ENCODE results near the gene AFP.

Gene AFP

GRCh38 chr4:73415807-73416238, 20.2 kb upstream of the AFP start:
- H3K9ac ChIP-seq (ENCODE audit: low read length) = no peak overlapping the region
- H3K4me1 ChIP-seq (ENCODE audit: control insufficient read depth, low read depth, low read length) = no peaks in the 10 kb centered on the region
- H3K79me2 ChIP-seq (ENCODE audit: control insufficient read depth, insufficient read depth, low read length) = no peaks in the 10 kb centered on the region
- no peak overlapping the region for H3K4me2 ChIP-seq (ENCODE audit: low read length)
- H3K4me3 ChIP-seq (ENCODE audit: low read length) = no peak overlapping the region
- no peak overlapping the region for H2AK5ac ChIP-seq (ENCODE audit: low read length)
- no peak overlapping the region for H2BK120ac ChIP-seq (ENCODE audit: low read depth, low read length)
- H3K18ac ChIP-seq (ENCODE audit: low read length) = no peak overlapping the region
- H3K27ac ChIP-seq (ENCODE audit: low read depth, low read length) = no peak overlapping the region
- H3K23ac ChIP-seq (ENCODE audit: low read length) = no peak overlapping the region
- H3K27me3 ChIP-seq (ENCODE audit: insufficient read depth, low read length, poor library complexity) = no peaks in the 10 kb centered on the region
- DNase-seq = no peak
- WGBS (ENCODE audit: extremely low coverage, insufficient coverage, low lambda C conversion rate) = no CpG with 5 or more reads among the region's 2 CpGs
- H3K4ac ChIP-seq (ENCODE audit: low read depth, low read length) = no peak overlapping the region
- H4K5ac ChIP-seq (ENCODE audit: low read length) = no peak overlapping the region
- H2BK15ac ChIP-seq (replicated peaks; ENCODE audit: low read depth) = no peak overlapping the region
- no peak overlapping the region for H3K56ac ChIP-seq (ENCODE audit: low read length)
- H2BK5ac ChIP-seq (ENCODE audit: low read length) = no peak overlapping the region
- no peaks in the 10 kb centered on the region for H3K79me1 ChIP-seq (ENCODE audit: low read length)
- H4K8ac ChIP-seq (ENCODE audit: low read depth, low read length) = no peak overlapping the region
- no peaks in the 10 kb centered on the region for H3K36me3 ChIP-seq (ENCODE audit: control insufficient read depth, insufficient read depth, low read length)

GRCh38 chr4:73416423-73417087, 19.5 kb upstream of the AFP start:
- no peak overlapping the region for H2BK15ac ChIP-seq (replicated peaks; ENCODE audit: low read depth)
- no peak overlapping the region for H2BK5ac ChIP-seq (ENCODE audit: low read length)
- H3K27ac ChIP-seq (ENCODE audit: low read depth, low read length) = no peak overlapping the region
- H3K79me1 ChIP-seq (ENCODE audit: low read length) = no peaks in the 10 kb centered on the region
- H3K18ac ChIP-seq (ENCODE audit: low read length) = no peak overlapping the region
- no peak overlapping the region for H3K4me3 ChIP-seq (ENCODE audit: low read length)
- no peak overlapping the region for H2BK120ac ChIP-seq (ENCODE audit: low read depth, low read length)
- no peaks in the 10 kb centered on the region for H3K79me2 ChIP-seq (ENCODE audit: control insufficient read depth, insufficient read depth, low read length)
- DNase-seq = no peak
- no peak overlapping the region for H3K56ac ChIP-seq (ENCODE audit: low read length)
- H3K4me2 ChIP-seq (ENCODE audit: low read length) = no peak overlapping the region
- no peak overlapping the region for H3K9ac ChIP-seq (ENCODE audit: low read length)
- no peaks in the 10 kb centered on the region for H3K36me3 ChIP-seq (ENCODE audit: control insufficient read depth, insufficient read depth, low read length)
- whole genome bisulfite sequencing (ENCODE audit: extremely low coverage, insufficient coverage, low lambda C conversion rate) = no CpG with 5 or more reads among the region's 2 CpGs
- H4K5ac ChIP-seq (ENCODE audit: low read length) = no peak overlapping the region
- H4K8ac ChIP-seq (ENCODE audit: low read depth, low read length) = no peak overlapping the region
- H2AK5ac ChIP-seq (ENCODE audit: low read length) = no peak overlapping the region
- H3K27me3 ChIP-seq (ENCODE audit: insufficient read depth, low read length, poor library complexity) = no peaks in the 10 kb centered on the region
- no peak overlapping the region for H3K4ac ChIP-seq (ENCODE audit: low read depth, low read length)
- no peak overlapping the region for H3K23ac ChIP-seq (ENCODE audit: low read length)
- H3K4me1 ChIP-seq (ENCODE audit: control insufficient read depth, low read depth, low read length) = no peaks in the 10 kb centered on the region

- no peak overlapping the region for H4K5ac ChIP-seq (ENCODE audit: low read length)
- H3K56ac ChIP-seq (ENCODE audit: low read length) = no peak overlapping the region
- no CpG with 5 or more reads among the region's 2 CpGs for WGBS (ENCODE audit: extremely low coverage, insufficient coverage, low lambda C conversion rate)
- no peak for DNase-seq
- H3K9ac ChIP-seq (ENCODE audit: low read length) = no peak overlapping the region
- H2BK15ac ChIP-seq (replicated peaks; ENCODE audit: low read depth) = no peak overlapping the region
- H3K79me1 ChIP-seq (ENCODE audit: low read length) = no peaks in the 10 kb centered on the region
- H3K79me2 ChIP-seq (ENCODE audit: control insufficient read depth, insufficient read depth, low read length) = no peaks in the 10 kb centered on the region
- H3K27me3 ChIP-seq (ENCODE audit: insufficient read depth, low read length, poor library complexity) = no peaks in the 10 kb centered on the region
- H3K27ac ChIP-seq (ENCODE audit: low read depth, low read length) = no peak overlapping the region
- H2BK120ac ChIP-seq (ENCODE audit: low read depth, low read length) = no peak overlapping the region
- H3K4me1 ChIP-seq (ENCODE audit: control insufficient read depth, low read depth, low read length) = no peaks in the 10 kb centered on the region
- H2AK5ac ChIP-seq (ENCODE audit: low read length) = no peak overlapping the region
- H3K4ac ChIP-seq (ENCODE audit: low read depth, low read length) = no peak overlapping the region
- H2BK5ac ChIP-seq (ENCODE audit: low read length) = no peak overlapping the region
- no peak overlapping the region for H3K18ac ChIP-seq (ENCODE audit: low read length)
- H3K36me3 ChIP-seq (ENCODE audit: control insufficient read depth, insufficient read depth, low read length) = no peaks in the 10 kb centered on the region
- H3K23ac ChIP-seq (ENCODE audit: low read length) = no peak overlapping the region
- no peak overlapping the region for H3K4me2 ChIP-seq (ENCODE audit: low read length)
- no peak overlapping the region for H3K4me3 ChIP-seq (ENCODE audit: low read length)
- H4K8ac ChIP-seq (ENCODE audit: low read depth, low read length) = no peak overlapping the region
Measured at GRCh38 chr4:73417342-73417741, 18.7 kb upstream of the AFP start.

GRCh38 chr4:73417973-73418372, 18.0 kb upstream of the AFP start:
- Histone ChIP-seq H2AK5ac (ENCODE audit: low read length) (no peak overlapping the region), H3K4me1 (ENCODE audit: control insufficient read depth, low read depth, low read length) (no peaks in the 10 kb centered on the region), H2BK15ac (replicated peaks; ENCODE audit: low read depth) (no peak overlapping the region), H3K79me1 (ENCODE audit: low read length) (no peaks in the 10 kb centered on the region), H3K4me3 (ENCODE audit: low read length) (no peak overlapping the region), H2BK5ac (ENCODE audit: low read length) (no peak overlapping the region), H3K36me3 (ENCODE audit: control insufficient read depth, insufficient read depth, low read length) (no peaks in the 10 kb centered on the region), H4K5ac (ENCODE audit: low read length) (no peak overlapping the region), H4K8ac (ENCODE audit: low read depth, low read length) (no peak overlapping the region), H3K23ac (ENCODE audit: low read length) (no peak overlapping the region), H3K4ac (ENCODE audit: low read depth, low read length) (no peak overlapping the region), H3K27me3 (ENCODE audit: insufficient read depth, low read length, poor library complexity) (no peaks in the 10 kb centered on the region), H3K27ac (ENCODE audit: low read depth, low read length) (no peak overlapping the region), H3K9ac (ENCODE audit: low read length) (no peak overlapping the region), H3K18ac (ENCODE audit: low read length) (no peak overlapping the region), H2BK120ac (ENCODE audit: low read depth, low read length) (no peak overlapping the region), H3K79me2 (ENCODE audit: control insufficient read depth, insufficient read depth, low read length) (no peaks in the 10 kb centered on the region), H3K4me2 (ENCODE audit: low read length) (no peak overlapping the region), H3K56ac (ENCODE audit: low read length) (no peak overlapping the region)
- peak; percentile 36 for DNase-seq
- WGBS (ENCODE audit: extremely low coverage, insufficient coverage, low lambda C conversion rate) = no CpG with 5 or more reads among the region's 6 CpGs

- Histone ChIP-seq H3K18ac (ENCODE audit: low read length) (no peak overlapping the region), H3K4me2 (ENCODE audit: low read length) (no peak overlapping the region), H2BK5ac (ENCODE audit: low read length) (no peak overlapping the region), H3K36me3 (ENCODE audit: control insufficient read depth, insufficient read depth, low read length) (no peaks in the 10 kb centered on the region), H4K8ac (ENCODE audit: low read depth, low read length) (no peak overlapping the region), H3K27me3 (ENCODE audit: insufficient read depth, low read length, poor library complexity) (no peaks in the 10 kb centered on the region), H3K79me1 (ENCODE audit: low read length) (no peaks in the 10 kb centered on the region), H3K4me3 (ENCODE audit: low read length) (no peak overlapping the region), H3K23ac (ENCODE audit: low read length) (no peak overlapping the region), H2BK120ac (ENCODE audit: low read depth, low read length) (no peak overlapping the region), H3K56ac (ENCODE audit: low read length) (no peak overlapping the region), H3K9ac (ENCODE audit: low read length) (no peak overlapping the region), H3K4ac (ENCODE audit: low read depth, low read length) (no peak overlapping the region), H4K5ac (ENCODE audit: low read length) (no peak overlapping the region), H3K79me2 (ENCODE audit: control insufficient read depth, insufficient read depth, low read length) (no peaks in the 10 kb centered on the region), H3K27ac (ENCODE audit: low read depth, low read length) (no peak overlapping the region), H3K4me1 (ENCODE audit: control insufficient read depth, low read depth, low read length) (no peaks in the 10 kb centered on the region), H2BK15ac (replicated peaks; ENCODE audit: low read depth) (no peak overlapping the region), H2AK5ac (ENCODE audit: low read length) (no peak overlapping the region)
- no CpG with 5 or more reads among the region's 1 CpG for WGBS (ENCODE audit: extremely low coverage, insufficient coverage, low lambda C conversion rate)
- no peak for DNase-seq
Measured at GRCh38 chr4:73418677-73419076, 17.3 kb upstream of the AFP start.

Data from mesendoderm (in vitro differentiated cells).